Sigmoid colon (tissue), 7 donors: Measurements from ENCODE around the gene SLC38A8. TPM values are rescaled to one million over a fixed set of nuclear protein-coding genes. Genes with fewer than 3 reads are reported as not detected.

Source experiments
- DNase-seq: peaks from one replicate; pipeline ENCODE4 v3.0.0-alpha.2; 2019
- H3K27ac ChIP-seq, 4 donors: fragments of 200-600 bp; sonication (generic); one replicate each; pipeline ENCODE4 v1.5.1; 2016 to 2019; ENCODE audit warnings: mild to moderate bottlenecking in 1 of 4
- H3K27me3 ChIP-seq, 3 donors: fragments of 200-600 bp; sonication (generic); one replicate each; pipeline ENCODE4 v1.5.1; 2019; ENCODE audit warnings: mild to moderate bottlenecking in 1 of 3
- H3K36me3 ChIP-seq, 4 donors: fragments of 200-600 bp; sonication (generic); one replicate each; pipeline ENCODE4 v1.5.1; 2016 to 2019
- H3K4me1 ChIP-seq, 4 donors: fragments of 200-600 bp; sonication (generic); one replicate each; pipeline ENCODE4 v1.5.1; 2017 to 2019
- H3K4me3 ChIP-seq, 4 donors: fragments of 200-600 bp; sonication (generic); one replicate each; pipeline ENCODE4 v1.5.1; 2017 to 2019; ENCODE audit warnings: mild to moderate bottlenecking in 2 of 4, moderate library complexity in 1 of 4
- H3K9me3 ChIP-seq, 4 donors: fragments of 200-600 bp in 3 of 4; sonication (generic) in 3 of 4; one replicate each; pipeline versions ENCODE4 v1.5.1 to v1.6.1; 2013 to 2019
- CTCF ChIP-seq, 4 experiments: fragments of 450-650 bp in 3 of 4; fragments of 200-600 bp in 1 of 4; IDR thresholded peaks; one replicate each; pipeline ENCODE4 v1.5.1; 2016 to 2019; ENCODE audit warnings: antibody characterized with exemption in 4 of 4, mild to moderate bottlenecking in 3 of 4, moderate library complexity in 2 of 4
- EP300 ChIP-seq, 4 donors: sonication (generic); formaldehyde crosslinking; IDR thresholded peaks; one replicate each; pipeline ENCODE4 v1.6.1; 2017; ENCODE audit warnings: antibody characterized with exemption in 4 of 4
- POLR2A ChIP-seq, 2 donors: fragments of 450-650 bp; IDR thresholded peaks; one replicate each; pipeline ENCODE4 v1.6.1; 2016; ENCODE audit warnings: antibody characterized with exemption in 2 of 2, mild to moderate bottlenecking in 2 of 2, moderate library complexity in 2 of 2
- POLR2AphosphoS5 ChIP-seq, 4 donors: sonication (generic); formaldehyde crosslinking; IDR thresholded peaks; one replicate each; pipeline ENCODE4 v1.6.1; 2017; ENCODE audit warnings: antibody characterized with exemption in 4 of 4
- WGBS, 2 donors: extraction: QIAGEN DNeasy Blood & Tissue Kit; methylation state at CpG; one replicate each; pipeline ENCODE4 v1.1.7; 2013; 5-methylcytosine and 5-hydroxymethylcytosine counted together
- intact Hi-C: fragments of 100-400 bp; cut with DNase I; formaldehyde crosslinking; loops from one replicate; pipeline ENCODE4 v1.15.1; 2023
- polyA plus RNA-seq, 3 donors: library from polyadenylated mRNA; stranded (reverse); fragments of 200-250 nt; gene quantifications; one replicate each; pipeline ENCODE4 v1.2.3, GENCODE V29; 2013
- total RNA-seq, 4 donors: library from RNA; depleted of rRNA; stranded (reverse); fragments of >200 nt; gene quantifications; one replicate each; pipeline ENCODE4 v1.1.0, GENCODE V29; 2016
- donor health status: healthy with polysubstance abuse.
- donor health status: Bipolar disorder and iron deficiency.
- donor health status: healthy.

SLC38A8 gene
- total and polyA plus RNA-seq, 7 donors: not detected

GRCh38 chr16:83971165-83972130 is 71.1 kb downstream of the SLC38A8 start:
- Histone ChIP-seq H3K36me3 (no peaks in the 10 kb centered on the region), H3K4me1 (peaks cover 0 to 10% (median 4%) of the 10 kb centered on the region in 4 donors), H3K9me3 (no peaks in the 10 kb centered on the region), H3K27ac (no peak overlapping the region), H3K4me3 (no peak overlapping the region), H3K27me3 (peaks cover 8 to 18% (median 13%) of the 10 kb centered on the region in 3 donors)
- DNase-seq: no peak
- 40 to 71% methylated on average over 27 of the region's 27 CpGs for WGBS, 2 donors
- intact Hi-C loops: no loop called here
- no peak for TF ChIP-seq POLR2AphosphoS5 (IDR thresholded peaks at IDR 0.05)
- no peak for TF ChIP-seq POLR2A (IDR thresholded peaks at IDR 0.05)
- no peak for TF ChIP-seq EP300 (IDR thresholded peaks at IDR 0.05)
- no peak for TF ChIP-seq CTCF (IDR thresholded peaks at IDR 0.05)

GRCh38 chr16:83970430-83970815 is 72.2 kb downstream of the SLC38A8 start:
- TF ChIP-seq POLR2AphosphoS5 (IDR thresholded peaks at IDR 0.05) (no peak), EP300 (IDR thresholded peaks at IDR 0.05) (no peak), CTCF (IDR thresholded peaks at IDR 0.05) (no peak), POLR2A (IDR thresholded peaks at IDR 0.05) (no peak)
- H3K36me3 ChIP-seq: peaks cover 0 to 7% (median 0%) of the 10 kb centered on the region in 4 donors
- 76 to 80% methylated on average over 6 of the region's 6 CpGs for WGBS, 2 donors

GRCh38 chr16:83969771-83970429 is 72.7 kb downstream of the SLC38A8 start:
- Histone ChIP-seq H3K27ac (no peak overlapping the region), H3K36me3 (peaks cover 0 to 12% (median 0%) of the 10 kb centered on the region in 4 donors), H3K27me3 (peaks cover 8 to 18% (median 13%) of the 10 kb centered on the region in 3 donors), H3K4me1 (peaks cover 0 to 10% (median 4%) of the 10 kb centered on the region in 4 donors), H3K4me3 (no peak overlapping the region), H3K9me3 (no peaks in the 10 kb centered on the region)
- intact Hi-C loops: loop anchor here (5.0 kb wide), 1 partner anchor 222 kb away; the partner anchor contains the start of gene ADAD2
- TF ChIP-seq POLR2A (IDR thresholded peaks at IDR 0.05) (no peak), POLR2AphosphoS5 (IDR thresholded peaks at IDR 0.05) (no peak), CTCF (IDR thresholded peaks at IDR 0.05) (no peak), EP300 (IDR thresholded peaks at IDR 0.05) (no peak)
- DNase-seq: no peak
- 48 to 58% methylated on average over 18 of the region's 18 CpGs for WGBS, 2 donors

More at GRCh38 chr16:83970430-83970815, 72.2 kb downstream of the SLC38A8 start:
- DNase-seq: no peak
- H3K9me3 ChIP-seq: no peaks in the 10 kb centered on the region
- no peak overlapping the region for H3K4me3 ChIP-seq
- intact Hi-C loops: no loop called here
- peaks cover 0 to 10% (median 4%) of the 10 kb centered on the region in 4 donors for H3K4me1 ChIP-seq
- peaks cover 8 to 18% (median 13%) of the 10 kb centered on the region in 3 donors for H3K27me3 ChIP-seq
- no peak overlapping the region for H3K27ac ChIP-seq

- Histone ChIP-seq H3K27me3 (peaks cover 8 to 18% (median 13%) of the 10 kb centered on the region in 3 donors), H3K4me1 (peaks cover 0 to 10% (median 4%) of the 10 kb centered on the region in 4 donors), H3K27ac (no peak overlapping the region), H3K4me3 (peak overlapping the region in 1 of 4 donors; percentile 22), H3K36me3 (peaks cover 0 to 18% (median 0%) of the 10 kb centered on the region in 4 donors), H3K9me3 (no peaks in the 10 kb centered on the region)
- TF ChIP-seq CTCF (IDR thresholded peaks at IDR 0.05) (no peak), EP300 (IDR thresholded peaks at IDR 0.05) (no peak), POLR2AphosphoS5 (IDR thresholded peaks at IDR 0.05) (no peak), POLR2A (IDR thresholded peaks at IDR 0.05) (no peak)
- DNase-seq: no peak
- intact Hi-C loops: loop anchor here (5.0 kb wide), 1 partner anchor 223 kb away; the partner anchor contains the start of gene ADAD2
- 10 to 16% methylated on average over 45 of the region's 45 CpGs for WGBS, 2 donors
These were observed 73.5 kb downstream of the SLC38A8 start for GRCh38 chr16:83968891-83969649.
